ENCODE results near the gene FSD1.
"Not testable (repeated sequence)": the region's sequence is repeated elsewhere in the genome, so short reads cannot be mapped to it uniquely, and the experiment has no call there.

Gene FSD1

DNA sequence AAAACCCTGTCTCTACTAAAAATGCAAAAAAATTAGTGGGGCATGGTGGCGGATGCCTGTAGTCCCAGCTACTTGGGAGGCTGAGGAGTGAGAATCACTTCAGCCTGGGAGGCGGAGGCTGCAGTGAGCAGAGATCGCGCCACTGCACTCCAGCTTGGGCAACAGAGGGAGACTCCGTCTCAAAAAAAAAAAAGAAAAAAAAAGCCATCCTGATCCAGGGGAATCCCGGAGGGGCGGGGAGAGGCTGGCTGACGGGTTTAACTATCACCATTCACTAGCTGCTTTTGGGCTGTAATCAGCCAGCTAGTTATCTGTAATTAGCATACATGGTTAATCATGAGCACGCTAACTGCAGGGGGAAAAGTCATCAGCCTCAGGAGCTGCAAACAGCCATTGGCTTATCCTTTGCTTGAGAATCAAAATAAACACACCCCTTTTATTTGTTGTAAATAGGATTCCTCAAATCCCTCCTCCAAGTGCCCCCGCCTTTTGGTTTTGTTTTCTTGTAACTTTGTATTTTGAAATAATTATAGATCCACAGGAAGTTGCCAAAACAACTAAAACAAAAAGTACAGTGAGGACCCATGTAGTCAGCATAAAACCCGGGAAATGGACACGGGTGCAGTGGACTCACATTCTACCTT is 9.6 kb downstream of the FSD1 start:
- in situ Hi-C loops (cut with HindIII; ENCODE audit: low sequenced_read_pairs) = no loop called here

DNA sequence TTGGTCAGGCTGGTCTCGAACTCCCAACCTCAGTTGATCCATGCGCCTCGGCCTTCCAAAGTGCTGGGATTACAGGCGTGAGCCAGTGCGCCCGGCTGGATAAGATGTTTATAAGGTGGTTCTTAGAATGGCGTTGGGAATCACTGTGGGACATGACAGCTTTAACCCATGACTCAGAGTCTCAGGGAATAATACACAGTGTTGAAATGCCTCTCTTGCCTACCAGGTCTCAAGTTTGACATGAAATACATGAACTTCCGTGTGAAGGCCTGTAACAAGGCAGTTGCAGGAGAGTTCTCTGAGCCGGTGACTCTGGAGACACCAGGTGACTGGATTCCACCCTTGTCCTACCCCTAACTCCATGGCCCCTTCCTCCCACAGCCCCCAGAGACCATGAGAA is 12.6 kb downstream of the FSD1 start:
- in situ Hi-C loops (cut with HindIII; ENCODE audit: low sequenced_read_pairs) = no loop called here

DNA sequence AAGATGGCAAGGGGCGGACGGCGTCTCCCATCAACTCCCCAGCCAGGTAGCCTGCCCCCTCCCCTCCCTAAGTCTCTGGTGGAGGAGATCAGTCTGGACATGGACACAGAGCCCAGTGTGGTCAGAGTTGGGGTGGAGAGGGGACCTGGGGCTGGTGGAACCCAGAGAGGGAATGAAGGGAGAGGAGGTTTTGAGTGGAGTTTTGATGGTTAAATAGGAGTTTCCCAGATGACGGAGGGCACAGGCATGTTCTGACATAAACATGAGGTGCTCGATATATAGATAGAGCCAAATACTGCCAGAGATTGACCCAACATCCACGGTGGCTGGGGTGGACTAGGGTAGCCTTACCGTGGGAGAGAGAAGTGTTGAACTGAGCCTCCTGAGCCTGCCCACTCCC is 14.1 kb downstream of the FSD1 start:
- in situ Hi-C loops (cut with HindIII; ENCODE audit: low sequenced_read_pairs) = no loop called here

DNA sequence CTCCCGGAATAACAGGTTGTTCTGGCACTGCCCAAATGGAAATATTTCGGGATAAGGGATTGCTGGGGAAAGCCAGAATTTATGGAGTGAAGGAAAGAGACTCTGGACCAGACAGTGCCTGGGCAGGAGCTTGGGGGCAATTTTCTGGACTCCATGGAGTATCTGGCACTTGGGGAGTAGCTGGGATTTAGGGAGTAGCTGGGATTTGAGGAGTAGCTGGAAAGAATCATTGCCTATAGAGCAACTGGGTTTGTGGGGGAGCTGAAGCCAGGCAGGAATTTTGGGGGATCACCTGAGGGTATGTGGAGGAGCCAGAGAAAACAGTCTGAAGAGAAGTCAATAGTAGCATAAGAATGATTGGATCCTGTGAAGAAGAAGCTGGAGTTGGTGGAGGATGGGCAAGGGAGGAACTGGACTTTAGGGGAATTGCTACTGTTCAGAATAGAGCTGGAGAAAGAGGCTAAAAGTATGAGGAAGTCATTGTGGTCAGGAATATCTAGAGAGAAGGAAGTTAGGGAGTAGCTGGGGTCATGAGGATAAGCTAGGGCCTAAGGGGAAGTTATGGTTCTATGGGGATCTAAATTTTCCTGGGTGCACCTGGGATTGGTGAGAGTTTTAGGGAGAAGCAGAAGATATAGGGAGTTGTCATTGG is 14.8 kb downstream of the FSD1 start:
- in situ Hi-C loops (cut with HindIII; ENCODE audit: low sequenced_read_pairs) = no loop called here

DNA sequence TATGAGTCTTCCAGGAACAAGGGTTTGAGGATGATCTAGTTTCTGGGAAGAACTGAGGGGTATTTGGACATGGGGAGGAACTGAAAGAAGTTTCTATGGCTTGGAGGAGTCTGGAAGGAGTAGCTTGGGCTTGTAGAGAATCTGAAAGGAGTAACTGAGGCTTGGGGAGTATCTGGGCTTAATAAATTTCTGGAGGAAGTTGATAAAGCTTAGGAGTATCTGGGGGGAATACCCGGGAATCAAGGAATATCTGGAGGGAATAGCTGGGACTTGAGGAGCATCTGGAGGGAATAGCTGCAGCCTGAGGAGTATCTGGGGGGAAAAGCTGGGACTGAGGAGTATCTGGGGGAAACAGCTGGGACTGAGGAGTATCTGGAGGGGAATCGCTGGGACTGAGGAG is 16.0 kb downstream of the FSD1 start:
- in situ Hi-C loops (cut with HindIII; ENCODE audit: low sequenced_read_pairs) = no loop called here

DNA sequence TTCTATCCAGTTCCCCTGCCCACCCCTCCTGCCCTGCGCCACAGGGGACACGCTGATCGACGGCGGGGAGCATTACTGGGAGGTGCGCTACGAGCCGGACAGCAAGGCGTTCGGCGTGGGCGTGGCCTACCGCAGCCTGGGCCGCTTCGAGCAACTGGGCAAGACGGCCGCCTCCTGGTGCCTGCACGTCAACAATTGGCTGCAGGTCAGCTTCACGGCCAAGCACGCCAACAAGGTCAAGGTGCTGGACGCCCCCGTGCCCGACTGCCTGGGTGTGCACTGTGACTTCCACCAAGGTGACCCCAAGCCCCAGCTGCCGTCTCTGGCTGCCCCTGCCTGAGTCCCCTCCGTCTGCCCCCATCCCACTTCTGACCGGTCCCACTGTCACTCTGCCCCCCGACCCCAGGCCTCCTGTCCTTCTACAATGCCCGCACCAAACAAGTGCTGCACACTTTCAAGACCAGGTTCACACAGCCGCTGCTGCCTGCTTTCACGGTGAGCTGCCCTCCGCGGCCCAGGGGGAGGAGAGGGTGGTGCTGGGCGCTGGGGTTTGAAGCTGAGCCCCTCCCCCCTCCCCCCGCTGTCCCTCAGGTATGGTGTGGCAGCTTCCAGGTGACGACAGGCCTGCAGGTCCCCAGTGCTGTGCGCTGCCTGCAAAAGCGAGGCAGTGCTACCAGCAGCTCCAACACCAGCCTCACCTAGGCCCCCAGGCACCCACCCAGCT is 18.7 kb downstream of the FSD1 start:
- in situ Hi-C loops (cut with HindIII; ENCODE audit: low sequenced_read_pairs) = no loop called here

DNA sequence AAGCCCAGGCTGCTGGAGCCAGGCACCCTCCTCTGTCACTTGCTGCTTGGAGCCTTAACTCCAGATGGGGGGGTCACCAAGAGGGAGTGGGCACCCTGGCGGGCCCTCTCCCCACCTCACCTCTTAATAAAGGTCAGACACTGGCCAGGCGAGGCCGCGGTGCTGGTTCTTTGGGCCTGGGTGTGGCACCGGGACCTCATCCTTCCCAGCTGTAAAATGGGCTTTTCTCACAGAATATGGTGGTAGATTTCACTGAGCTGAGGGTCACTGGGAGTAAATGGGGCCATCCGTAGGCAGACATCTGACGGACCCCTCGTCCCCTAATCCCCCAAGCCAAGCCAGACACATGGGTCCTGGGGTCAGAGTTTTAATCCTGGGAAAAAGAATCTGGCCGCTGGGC is 19.3 kb downstream of the FSD1 start:
- in situ Hi-C loops (cut with HindIII; ENCODE audit: low sequenced_read_pairs) = no loop called here

DNA sequence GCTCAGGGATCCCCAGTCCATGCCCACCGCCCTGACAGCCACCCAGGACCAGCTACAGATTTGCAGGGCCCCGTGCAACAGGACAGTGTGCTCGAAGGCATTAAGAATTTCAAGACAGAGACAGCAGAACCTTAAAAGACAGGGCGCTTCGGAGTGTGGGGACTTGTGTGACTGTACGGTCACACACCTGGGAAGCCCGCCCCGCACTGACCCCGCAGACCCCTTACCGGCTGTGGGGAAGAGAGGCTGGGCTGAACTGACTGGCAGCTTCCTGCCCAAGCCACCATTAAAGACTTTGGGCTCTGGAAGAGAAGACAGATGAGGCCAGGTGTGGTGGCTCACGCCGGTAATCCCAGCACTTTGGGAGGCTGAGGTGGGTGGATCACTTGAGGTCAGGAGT is 19.8 kb downstream of the FSD1 start:
- in situ Hi-C loops (cut with HindIII; ENCODE audit: low sequenced_read_pairs) = no loop called here

DNA sequence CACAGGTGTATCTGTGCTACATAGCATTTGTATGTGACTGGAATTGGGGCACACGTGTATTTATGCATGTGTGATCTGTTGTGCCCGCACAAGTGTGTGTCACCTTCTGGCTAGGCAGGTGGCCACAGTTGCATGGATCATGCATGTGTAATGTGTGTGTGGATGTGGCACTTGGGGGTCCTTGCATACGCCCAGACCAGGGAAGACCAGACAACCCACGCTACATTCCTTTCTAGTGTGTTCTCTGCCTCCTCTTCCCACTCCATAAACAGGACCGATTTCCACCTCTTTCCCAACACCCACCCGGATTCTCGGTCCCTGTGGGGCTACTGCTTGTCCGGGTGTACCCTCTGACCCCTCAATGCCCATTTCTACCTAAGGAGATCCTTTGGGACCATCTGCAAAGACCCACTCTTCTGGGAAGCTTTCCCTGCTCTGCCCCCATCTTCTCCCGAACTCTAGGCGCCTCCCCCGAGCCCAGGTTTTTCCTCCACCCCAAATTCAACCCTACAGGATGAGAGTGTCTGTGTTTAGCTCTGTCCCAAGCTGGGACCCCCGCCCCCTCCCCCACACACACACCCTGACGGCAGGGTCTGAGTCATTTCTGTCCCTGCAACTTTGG is 21.9 kb downstream of the FSD1 start:
- in situ Hi-C loops (cut with HindIII; ENCODE audit: low sequenced_read_pairs) = no loop called here

DNA sequence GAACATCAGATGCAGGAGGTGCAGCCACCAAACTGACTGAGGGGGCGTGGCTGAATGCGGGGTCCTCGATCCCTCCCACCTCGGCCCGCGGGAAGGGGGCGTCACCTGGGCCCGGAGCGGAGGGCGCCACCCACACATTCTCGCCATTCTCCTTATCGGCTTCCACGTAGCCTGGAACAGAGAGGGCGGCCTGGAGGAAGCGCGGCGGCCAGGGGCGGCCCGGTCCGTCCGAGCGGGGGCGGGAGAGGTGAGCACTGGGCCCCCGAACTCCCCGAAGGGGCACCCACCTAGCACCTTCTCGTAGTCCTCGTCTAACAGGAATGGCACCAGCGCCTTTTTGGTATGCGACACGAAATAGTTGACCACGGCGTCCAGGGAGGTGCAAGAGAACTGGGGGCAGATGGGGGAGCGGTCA is 22.4 kb downstream of the FSD1 start:
- in situ Hi-C loops (cut with HindIII; ENCODE audit: low sequenced_read_pairs) = no loop called here

DNA sequence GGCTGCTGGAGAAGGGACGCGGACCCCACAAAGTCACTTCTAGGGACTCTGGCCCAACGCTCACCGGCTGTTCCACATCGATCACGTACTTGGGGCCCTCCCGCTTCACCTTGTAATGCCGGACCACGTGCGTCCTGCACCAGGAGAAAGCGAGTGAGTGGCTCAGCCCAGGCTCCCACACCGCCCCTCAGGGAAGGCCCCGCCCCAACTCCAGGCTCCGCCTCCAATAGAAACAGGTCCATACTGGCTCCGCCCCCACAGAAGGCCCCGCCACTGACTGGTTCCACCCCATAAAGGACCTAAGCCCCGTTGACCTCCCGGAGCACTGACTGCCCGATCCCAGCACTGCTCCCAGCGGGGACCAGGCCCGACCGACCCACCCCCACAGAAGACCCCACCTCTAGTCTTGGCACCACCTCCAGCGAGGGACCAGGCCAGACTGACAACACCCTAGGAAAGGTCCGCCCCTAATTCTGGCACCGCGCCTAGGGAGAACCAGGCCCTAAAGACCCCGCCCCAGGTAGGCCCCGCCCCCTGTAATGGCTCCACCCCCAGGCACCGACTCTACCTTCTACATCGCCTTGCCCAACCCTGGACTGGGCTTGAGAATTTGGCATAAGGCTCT is 23.0 kb downstream of the FSD1 start:
- in situ Hi-C loops (cut with HindIII; ENCODE audit: low sequenced_read_pairs) = no loop called here

DNA sequence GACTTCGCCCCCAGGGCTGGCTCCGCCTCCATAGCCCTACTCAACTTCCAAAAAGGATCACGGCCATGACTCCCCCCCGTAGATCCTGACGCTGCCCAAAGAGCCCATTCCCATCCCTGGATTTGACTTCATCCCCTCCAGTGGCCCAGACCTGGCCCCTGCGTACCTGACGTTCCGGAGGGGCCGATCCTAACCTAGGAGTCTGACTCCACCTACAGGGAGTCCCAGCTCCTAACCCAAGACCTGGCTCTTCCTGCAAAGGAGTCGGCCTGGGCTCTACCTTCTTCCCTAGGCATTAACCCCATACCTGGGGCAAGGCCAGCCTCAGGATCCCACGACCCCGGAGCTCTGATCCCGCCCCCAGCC is 23.5 kb downstream of the FSD1 start:
- in situ Hi-C loops (cut with HindIII; ENCODE audit: low sequenced_read_pairs) = no loop called here

DNA sequence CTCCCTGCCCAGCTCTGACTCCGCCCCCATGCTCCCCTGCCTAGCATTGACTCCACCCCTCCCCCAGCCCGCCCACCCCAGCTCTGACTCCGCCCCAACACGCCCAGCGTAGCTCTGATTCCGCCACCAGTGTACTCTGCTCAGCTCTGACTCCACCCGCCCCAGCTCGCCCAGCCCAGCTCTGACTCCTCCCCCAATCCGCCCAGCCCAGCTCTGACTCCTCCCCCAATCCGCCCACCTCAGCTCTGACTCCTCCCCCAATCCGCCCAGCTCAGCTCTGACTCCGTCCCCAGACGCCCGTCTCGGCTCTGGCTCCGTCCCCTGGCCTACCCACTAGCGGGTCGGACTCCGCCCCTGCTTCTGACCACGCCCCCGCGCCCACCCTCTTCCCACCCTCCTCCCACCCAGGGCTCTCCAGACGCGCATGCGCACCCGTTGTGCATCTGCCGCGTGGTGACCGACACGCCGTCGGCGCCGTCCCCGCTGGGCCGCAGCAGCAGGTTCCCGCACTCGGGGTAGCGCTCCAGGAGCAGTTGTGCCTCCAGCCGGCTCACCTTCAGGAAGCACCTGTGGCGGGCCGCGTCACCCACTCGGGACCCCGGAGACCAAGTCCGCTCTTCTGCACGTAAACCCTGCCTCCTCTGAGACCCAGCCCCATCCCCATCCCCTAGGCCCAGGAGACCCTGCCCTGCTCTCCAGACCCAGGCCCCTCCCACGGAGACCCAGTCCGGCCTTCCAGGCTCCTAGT is 24.0 kb downstream of the FSD1 start:
- in situ Hi-C loops (cut with HindIII; ENCODE audit: low sequenced_read_pairs) = no loop called here

DNA sequence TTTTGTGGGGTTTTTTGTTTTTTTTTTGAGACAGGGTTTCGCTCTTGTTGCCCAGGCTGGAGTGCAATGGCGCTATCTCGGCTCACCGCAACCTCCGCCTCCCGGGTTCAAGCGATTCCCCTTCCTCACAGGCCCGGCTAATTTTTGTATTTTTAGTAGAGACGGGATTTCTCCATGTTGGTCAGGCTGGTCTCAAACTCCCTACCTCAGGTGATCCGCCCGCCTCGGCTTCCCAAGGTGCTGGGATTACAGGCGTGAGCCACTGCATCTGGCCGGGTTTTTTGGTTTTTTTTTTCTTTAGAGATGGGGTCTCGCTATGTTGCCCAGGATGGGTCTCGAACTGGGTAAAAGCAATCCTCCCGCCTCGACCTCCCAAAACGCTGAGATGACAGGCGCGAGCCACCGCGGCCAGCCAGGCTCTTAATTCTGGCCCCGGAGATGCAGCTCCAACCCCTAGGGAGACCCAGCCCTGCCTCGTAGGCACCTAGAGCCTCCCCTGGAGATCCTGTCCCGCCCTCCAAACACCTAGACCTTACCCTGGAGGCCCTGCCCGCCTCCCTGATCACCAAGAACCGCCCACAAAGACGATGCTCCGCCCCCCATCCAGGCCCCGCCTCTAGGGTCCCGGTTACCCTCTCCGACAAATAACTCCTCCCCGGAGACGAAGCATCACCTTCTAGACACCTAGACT is 24.7 kb downstream of the FSD1 start:
- in situ Hi-C loops (cut with HindIII; ENCODE audit: low sequenced_read_pairs) = not testable (repeated sequence)

DNA sequence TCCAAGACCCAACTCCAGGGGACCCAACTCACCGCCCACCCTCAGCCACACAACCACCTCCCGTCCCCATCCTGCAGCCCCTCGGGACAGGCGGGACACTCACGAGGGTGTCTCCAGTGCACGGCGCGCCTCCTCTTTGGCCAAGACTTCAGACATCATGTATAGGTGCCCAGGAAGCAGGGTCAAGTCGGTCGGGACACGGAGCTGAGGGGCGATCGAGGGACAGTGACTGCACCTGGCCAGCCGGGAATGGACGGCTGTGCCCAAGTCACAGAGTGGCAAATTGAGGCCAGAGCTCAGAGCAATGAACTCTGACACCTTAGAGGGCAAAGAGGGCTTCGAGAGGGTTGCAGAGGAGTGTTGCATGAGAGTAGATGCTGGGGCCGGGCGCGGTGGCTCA is 25.5 kb downstream of the FSD1 start:
- in situ Hi-C loops (cut with HindIII; ENCODE audit: low sequenced_read_pairs) = no loop called here

DNA sequence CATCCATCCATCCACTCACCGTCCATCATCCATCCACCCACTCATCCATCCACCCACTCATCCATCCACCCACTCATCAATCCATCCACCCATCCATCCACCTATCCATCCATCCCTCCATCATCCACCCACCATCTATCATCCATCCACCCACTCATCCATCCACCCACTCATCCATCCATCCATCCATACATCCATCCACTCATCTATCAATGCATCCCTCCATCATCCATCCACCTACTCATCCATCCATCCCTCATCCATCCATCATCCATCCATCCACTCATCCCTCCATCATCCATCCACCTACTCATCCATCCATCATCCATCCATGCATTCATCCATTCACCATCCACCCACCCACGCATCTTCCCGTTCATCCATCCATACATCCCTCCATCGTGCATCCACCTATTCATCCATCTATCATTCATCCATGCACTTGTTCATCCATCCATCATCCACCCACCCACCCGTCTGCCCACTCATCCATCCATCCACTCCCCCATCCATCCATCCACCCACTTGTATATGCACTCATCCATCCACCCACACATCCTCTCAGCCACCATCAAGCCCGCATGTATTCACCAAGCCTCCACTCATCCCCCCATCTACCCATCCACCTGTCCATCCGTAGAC is 30.7 kb downstream of the FSD1 start:
- in situ Hi-C loops (cut with HindIII; ENCODE audit: low sequenced_read_pairs) = no loop called here

DNA sequence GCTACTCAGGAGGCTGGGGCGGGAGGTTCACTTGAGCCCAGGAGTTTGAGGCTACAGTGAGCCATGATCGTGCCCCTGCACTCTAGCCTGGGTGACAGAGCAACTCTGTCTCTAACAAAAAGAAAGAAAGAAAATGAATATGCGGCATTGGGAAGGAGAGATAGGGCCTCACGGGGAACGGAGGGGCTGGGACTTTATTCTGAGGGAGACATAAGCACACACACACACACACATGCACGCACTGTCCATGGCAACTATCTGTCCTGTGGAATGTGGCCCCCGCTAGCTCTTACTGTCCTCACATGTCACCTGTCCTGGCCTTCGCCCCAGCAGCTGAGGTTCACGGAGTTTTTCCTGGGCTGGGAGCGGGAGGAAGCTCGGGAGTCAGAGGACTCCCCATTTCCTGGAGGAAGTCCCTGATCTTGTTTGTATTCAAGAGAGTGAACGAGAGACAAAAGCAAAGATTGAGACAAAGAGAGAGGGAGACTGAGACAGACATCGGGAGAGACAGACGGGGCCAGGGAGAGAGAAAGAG is 33.6 kb downstream of the FSD1 start:
- in situ Hi-C loops (cut with HindIII; ENCODE audit: low sequenced_read_pairs) = no loop called here

DNA sequence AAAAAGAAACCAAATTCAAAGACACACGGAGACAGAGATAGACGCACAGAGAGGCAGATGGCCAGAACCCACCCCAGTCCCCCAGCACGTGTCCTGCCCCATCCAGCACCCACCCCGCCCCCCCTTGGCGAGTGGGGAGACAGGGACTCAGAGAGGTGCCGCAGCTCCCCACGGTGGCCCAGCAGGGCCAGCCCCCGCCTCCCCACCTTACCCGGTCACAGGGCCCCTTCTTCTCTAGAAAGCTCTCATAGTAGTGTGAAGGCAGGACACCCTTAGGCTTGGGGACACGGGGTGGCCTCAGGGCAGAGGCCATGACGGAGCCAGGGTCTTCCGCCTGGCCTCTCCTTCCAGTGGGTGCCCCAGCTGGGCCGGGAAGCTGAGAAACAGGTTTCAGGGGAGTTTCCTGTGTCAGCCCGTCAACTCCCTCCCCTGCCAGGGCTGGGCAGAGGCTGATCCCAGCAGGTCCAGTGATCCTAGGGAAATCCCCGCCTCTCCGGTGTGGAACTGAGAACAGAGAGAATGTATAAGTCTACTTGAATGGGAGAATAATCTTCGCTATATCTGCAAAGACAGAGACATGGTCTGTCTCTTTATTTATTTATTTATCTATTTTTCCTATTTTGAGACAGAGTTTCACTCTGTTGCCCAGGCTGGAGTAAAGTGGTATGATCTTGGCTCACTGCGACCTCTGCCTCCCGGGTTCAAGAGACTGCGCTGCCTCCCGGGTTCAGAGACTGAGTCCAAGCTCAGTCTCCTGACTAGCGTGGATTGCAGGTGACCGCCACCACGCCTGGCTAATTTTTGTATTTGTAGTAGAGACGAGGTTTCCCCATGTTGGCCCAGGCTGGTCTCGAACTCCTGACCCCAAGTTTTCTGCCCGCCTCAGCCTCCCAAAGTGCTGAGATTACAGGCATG is 34.3 kb downstream of the FSD1 start, which contains the start of gene STAP2:
STAP2 (minus strand) TSS at position 387 of the 915 bp plus-strand sequence; CDS start at position 313, 74 bp downstream.
- in situ Hi-C loops (cut with HindIII; ENCODE audit: low sequenced_read_pairs) = no loop called here

All from DLD1 (cell line).